Kidney epithelial cell (primary cell): ENCODE results near the gene L3MBTL2. TPM values are rescaled to one million over a fixed set of nuclear protein-coding genes. Genes with fewer than 3 reads are reported as not detected.

Experiments used
- DNase-seq: peaks from one replicate; pipeline ENCODE4 v3.0.0-alpha.2; 2010; ENCODE audit warnings: low read depth
- H3K27me3 ChIP-seq: 2 replicates; pipeline ENCODE4 v1.6.0; 2011; ENCODE audit warnings: low read length; ENCODE audit not compliant: control insufficient read depth, insufficient read depth
- H3K36me3 ChIP-seq: 2 replicates; pipeline ENCODE4 v1.5.1; 2011; ENCODE audit warnings: low read length; ENCODE audit not compliant: control insufficient read depth, insufficient read depth
- H3K4me3 ChIP-seq: 2 replicates; pipeline ENCODE4 v1.5.1; 2011; ENCODE audit warnings: low read depth, mild to moderate bottlenecking, control low read depth, low read length
- total RNA-seq: library from RNA; depleted of rRNA; stranded (reverse); fragments of >200 nt; gene quantifications from 2 replicates; pipeline ENCODE4 v1.2.3, GENCODE V29; 2015
- TF ChIP-seq, protein P1 (sequence below): IDR thresholded peaks from 2 replicates; pipeline ENCODE4 v1.5.1; 2011; ENCODE audit warnings: mild to moderate bottlenecking, moderate library complexity, low read length, control low read depth, inconsistent platforms; ENCODE audit not compliant: insufficient read depth, poor library complexity, severe bottlenecking

The L3MBTL2 gene
- 28.5 and 30.3 TPM in 2 replicates for total RNA-seq

DNA sequence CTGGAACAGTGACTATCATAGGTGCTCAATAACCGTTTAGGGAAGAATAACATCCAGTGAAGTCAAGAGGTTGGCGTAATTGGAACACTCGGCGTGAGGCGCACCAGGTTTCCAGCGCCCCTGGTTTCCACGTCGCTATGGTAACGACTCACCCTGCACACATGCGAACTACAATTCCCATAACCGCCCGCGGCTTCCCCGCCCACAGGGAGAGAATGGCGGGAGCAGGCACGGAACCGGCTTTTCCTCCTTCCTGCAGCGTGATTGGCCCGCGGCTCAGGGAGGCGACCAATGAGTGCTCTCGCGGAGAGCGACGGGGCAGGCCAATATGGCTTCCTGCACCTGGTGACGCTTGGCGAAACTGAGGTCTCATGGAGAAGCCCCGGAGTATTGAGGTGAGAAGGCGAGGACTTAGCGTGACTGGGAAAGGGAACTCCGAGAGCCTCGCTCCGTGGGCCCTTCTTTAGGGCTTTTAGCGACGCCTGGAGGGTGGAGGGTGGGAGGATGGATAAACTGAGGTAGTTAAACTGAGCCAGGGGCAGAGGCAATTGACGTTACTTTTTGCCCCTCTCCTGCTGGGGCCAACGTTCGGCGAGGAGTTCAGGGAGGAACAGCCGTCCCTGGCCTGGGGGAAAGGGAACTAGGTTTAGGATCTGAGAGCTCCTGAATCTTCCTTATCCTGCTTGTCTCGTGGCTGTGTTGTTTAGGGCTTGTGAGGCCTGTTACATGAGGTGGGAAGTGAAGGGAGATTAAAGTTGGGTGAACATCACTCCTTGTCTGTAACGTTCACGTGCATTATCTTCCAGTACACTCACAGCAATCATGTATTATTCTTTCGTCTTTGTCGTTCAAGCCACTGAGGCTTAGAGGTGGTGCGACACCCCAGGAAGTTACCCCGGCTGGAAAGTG lies at the start of gene L3MBTL2:
Gene L3MBTL2, plus strand, starts transcription at position 321 of the 909 bp plus-strand sequence. Its CDS starts 51 bp downstream, at position 372.
- Histone ChIP-seq H3K27me3 (no peaks in the 10 kb centered on the region), H3K36me3 (no peaks in the 10 kb centered on the region), H3K4me3 (peak within 1 kb of the TSS; percentile 87)
- DNase-seq = peak; percentile 79
- TF ChIP-seq, protein P1, sequence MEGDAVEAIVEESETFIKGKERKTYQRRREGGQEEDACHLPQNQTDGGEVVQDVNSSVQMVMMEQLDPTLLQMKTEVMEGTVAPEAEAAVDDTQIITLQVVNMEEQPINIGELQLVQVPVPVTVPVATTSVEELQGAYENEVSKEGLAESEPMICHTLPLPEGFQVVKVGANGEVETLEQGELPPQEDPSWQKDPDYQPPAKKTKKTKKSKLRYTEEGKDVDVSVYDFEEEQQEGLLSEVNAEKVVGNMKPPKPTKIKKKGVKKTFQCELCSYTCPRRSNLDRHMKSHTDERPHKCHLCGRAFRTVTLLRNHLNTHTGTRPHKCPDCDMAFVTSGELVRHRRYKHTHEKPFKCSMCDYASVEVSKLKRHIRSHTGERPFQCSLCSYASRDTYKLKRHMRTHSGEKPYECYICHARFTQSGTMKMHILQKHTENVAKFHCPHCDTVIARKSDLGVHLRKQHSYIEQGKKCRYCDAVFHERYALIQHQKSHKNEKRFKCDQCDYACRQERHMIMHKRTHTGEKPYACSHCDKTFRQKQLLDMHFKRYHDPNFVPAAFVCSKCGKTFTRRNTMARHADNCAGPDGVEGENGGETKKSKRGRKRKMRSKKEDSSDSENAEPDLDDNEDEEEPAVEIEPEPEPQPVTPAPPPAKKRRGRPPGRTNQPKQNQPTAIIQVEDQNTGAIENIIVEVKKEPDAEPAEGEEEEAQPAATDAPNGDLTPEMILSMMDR = no peak

- TF ChIP-seq, protein P1 = no peak
- H3K36me3 ChIP-seq = no peaks in the 10 kb centered on the region
- H3K27me3 ChIP-seq = no peaks in the 10 kb centered on the region
- H3K4me3 ChIP-seq = no peak overlapping the region
- no peak for DNase-seq
These were observed 48.0 kb upstream of the L3MBTL2 start for GRCh38 chr22:41157083-41157482.

- Histone ChIP-seq H3K27me3 (no peaks in the 10 kb centered on the region), H3K4me3 (no peak overlapping the region), H3K36me3 (peaks cover 4% of the 10 kb centered on the region)
- TF ChIP-seq, protein P1 = no peak
- no peak for DNase-seq
These were observed 36.0 kb upstream of the L3MBTL2 start for GRCh38 chr22:41169157-41169556.

GRCh38 chr22:41171996-41172395 lies 33.1 kb upstream of the L3MBTL2 start:
- Histone ChIP-seq H3K36me3 (peaks cover 4% of the 10 kb centered on the region), H3K4me3 (no peak overlapping the region), H3K27me3 (no peaks in the 10 kb centered on the region)
- DNase-seq = no peak
- TF ChIP-seq, protein P1 = no peak

- H3K27me3 ChIP-seq = no peaks in the 10 kb centered on the region
- no peak overlapping the region for H3K4me3 ChIP-seq
- TF ChIP-seq, protein P1 = no peak
- peaks cover 7% of the 10 kb centered on the region for H3K36me3 ChIP-seq
- no peak for DNase-seq
These were observed 29.6 kb upstream of the L3MBTL2 start for GRCh38 chr22:41175546-41175945.

- H3K27me3 ChIP-seq = no peaks in the 10 kb centered on the region
- peaks cover 7% of the 10 kb centered on the region for H3K36me3 ChIP-seq
- H3K4me3 ChIP-seq = no peak overlapping the region
- TF ChIP-seq, protein P1 = no peak
- no peak for DNase-seq
These were observed 28.0 kb upstream of the L3MBTL2 start for GRCh38 chr22:41177040-41177621.
